Skeletal muscle tissue (tissue), 4 donors: ENCODE measurements around the gene CRISP1. TPM values are rescaled to one million over a fixed set of nuclear protein-coding genes. Genes with fewer than 3 reads are reported as not detected.

Source experiments
- H3K27ac ChIP-seq: one replicate; pipeline ENCODE4 v1.7.0; 2013; ENCODE audit warnings: mild to moderate bottlenecking, low read depth, low read length, inconsistent platforms
- H3K27me3 ChIP-seq, 3 donors: one replicate each; pipeline ENCODE4 v1.7.0; 2013; ENCODE audit warnings: low read length in 3 of 3; ENCODE audit not compliant: control insufficient read depth in 3 of 3, insufficient read depth in 3 of 3
- H3K36me3 ChIP-seq, 3 donors: one replicate each; pipeline ENCODE4 v1.7.0; 2013; ENCODE audit warnings: low read length in 3 of 3; ENCODE audit not compliant: control insufficient read depth in 3 of 3, insufficient read depth in 3 of 3
- H3K4me1 ChIP-seq, 3 donors: one replicate each; pipeline ENCODE4 v1.7.0; 2013; ENCODE audit warnings: low read length in 3 of 3, mild to moderate bottlenecking in 3 of 3; ENCODE audit not compliant: control insufficient read depth in 3 of 3, insufficient read depth in 3 of 3
- H3K4me3 ChIP-seq, 3 donors: one replicate each; pipeline ENCODE4 v1.7.0; 2013; ENCODE audit warnings: low read length in 3 of 3
- H3K9ac ChIP-seq, 3 donors: one replicate each; pipeline ENCODE4 v1.7.0; 2013; ENCODE audit warnings: low read length in 3 of 3, mild to moderate bottlenecking in 3 of 3, moderate library complexity in 2 of 3, low read depth in 1 of 3
- H3K9me3 ChIP-seq, 3 donors: one replicate each; pipeline ENCODE4 v1.7.0; 2013; ENCODE audit warnings: low read length in 3 of 3; ENCODE audit not compliant: control insufficient read depth in 3 of 3
- total RNA-seq: library from RNA; depleted of rRNA; stranded (reverse); fragments of >200 nt; gene quantifications from one replicate; pipeline ENCODE4 v1.2.3, GENCODE V29; 2014
- donor health status: Osteomylitis.

CRISP1 gene, protein sequence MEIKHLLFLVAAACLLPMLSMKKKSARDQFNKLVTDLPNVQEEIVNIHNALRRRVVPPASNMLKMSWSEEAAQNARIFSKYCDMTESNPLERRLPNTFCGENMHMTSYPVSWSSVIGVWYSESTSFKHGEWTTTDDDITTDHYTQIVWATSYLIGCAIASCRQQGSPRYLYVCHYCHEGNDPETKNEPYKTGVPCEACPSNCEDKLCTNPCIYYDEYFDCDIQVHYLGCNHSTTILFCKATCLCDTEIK
- not detected for total RNA-seq

DNA sequence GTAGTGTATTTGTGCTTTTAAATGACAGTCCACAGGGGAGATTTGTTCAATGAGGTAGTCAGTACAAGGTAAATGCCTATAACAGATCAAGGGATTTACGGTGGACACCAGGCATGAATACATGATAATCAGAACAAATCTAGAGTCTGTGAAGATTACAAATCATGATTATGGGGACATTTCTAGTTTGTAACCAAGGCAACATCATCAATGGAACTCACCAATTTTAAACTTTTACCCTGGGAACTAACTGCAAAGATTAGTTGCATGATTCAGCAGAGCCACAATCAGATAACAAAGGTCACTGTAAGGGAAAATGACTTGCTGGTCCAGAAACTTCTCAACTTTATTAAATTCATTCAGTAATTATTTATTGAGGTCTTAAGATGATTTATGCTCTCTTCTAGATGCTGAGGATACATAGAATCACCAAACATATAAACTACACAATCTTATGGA lies at the start of gene CRISP1:
Gene CRISP1 (minus strand): TSS at position 51 of the 459 bp plus-strand sequence. CDS start 9,135 bp downstream, outside the sequence.
- Histone ChIP-seq H3K4me1 (no peaks in the 10 kb centered on the region), H3K9ac (no peak within 1 kb of the TSS), H3K36me3 (no peaks in the 10 kb centered on the region), H3K9me3 (no peaks in the 10 kb centered on the region), H3K27ac (no peak within 1 kb of the TSS), H3K27me3 (no peaks in the 10 kb centered on the region), H3K4me3 (no peak within 1 kb of the TSS)

DNA sequence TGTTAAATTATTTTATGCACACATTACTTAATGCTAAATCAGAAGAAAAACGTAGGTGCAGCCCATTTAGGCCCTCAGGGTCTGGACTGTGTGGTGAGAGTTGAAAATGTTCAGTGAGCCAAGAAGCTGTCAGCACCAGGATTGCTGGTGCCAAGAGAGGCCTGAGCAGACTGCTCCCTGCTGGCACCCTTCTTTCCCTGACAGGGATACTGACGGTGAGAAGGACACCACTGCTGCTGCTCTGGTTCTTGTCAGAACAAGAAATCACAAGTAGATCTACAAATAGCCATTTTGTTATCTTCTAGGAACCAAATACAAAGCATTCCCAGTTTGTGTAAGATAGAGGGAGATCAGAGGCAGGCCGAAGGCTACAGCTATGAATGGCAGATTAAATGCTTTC lies 48.7 kb upstream of the CRISP1 start:
- Histone ChIP-seq H3K4me3 (no peak overlapping the region), H3K9me3 (no peaks in the 10 kb centered on the region), H3K4me1 (peaks cover 0 to 5% (median 0%) of the 10 kb centered on the region in 3 donors), H3K36me3 (no peaks in the 10 kb centered on the region), H3K9ac (no peak overlapping the region), H3K27me3 (no peaks in the 10 kb centered on the region), H3K27ac (no peak overlapping the region)

DNA sequence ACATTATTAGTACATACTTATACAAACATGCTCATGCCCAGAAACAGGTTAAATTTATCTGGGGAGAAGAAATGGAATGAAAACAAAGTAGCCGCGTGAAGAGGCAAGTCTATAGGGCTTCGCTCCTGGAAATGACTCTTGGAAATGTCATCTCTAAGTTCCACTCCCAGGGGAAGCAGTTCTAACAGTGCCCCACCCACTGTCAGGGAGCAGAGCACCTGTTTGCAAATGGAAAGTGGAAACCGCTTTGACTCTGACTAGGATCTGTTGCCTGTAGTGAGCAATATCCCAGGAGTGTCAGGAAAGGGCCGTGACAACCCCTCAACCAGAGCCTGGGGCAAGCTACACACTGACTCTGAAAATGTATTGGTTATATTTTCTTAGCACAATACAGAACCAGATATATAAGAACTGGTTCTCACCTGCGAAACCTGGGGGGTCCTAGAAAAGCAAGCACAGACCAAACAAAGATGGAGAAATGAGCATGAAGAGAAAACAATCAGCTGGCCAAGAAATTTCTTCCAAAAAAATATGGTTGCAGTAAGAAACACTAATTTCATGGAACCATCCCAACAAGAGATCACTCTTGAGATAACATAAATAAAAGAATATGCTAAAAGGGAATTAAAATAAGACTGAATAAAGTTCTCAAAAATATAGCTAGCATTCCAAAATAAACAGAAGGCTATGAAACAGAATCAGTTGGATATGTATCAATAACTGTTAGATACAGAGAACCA lies 47.5 kb upstream of the CRISP1 start:
- Histone ChIP-seq H3K4me3 (no peak overlapping the region), H3K27me3 (no peaks in the 10 kb centered on the region), H3K4me1 (peaks cover 0 to 5% (median 0%) of the 10 kb centered on the region in 3 donors), H3K36me3 (no peaks in the 10 kb centered on the region), H3K27ac (no peak overlapping the region), H3K9ac (no peak overlapping the region), H3K9me3 (no peaks in the 10 kb centered on the region)

- H3K36me3 ChIP-seq: no peaks in the 10 kb centered on the region
- H3K4me1 ChIP-seq: peaks cover 0 to 5% (median 0%) of the 10 kb centered on the region in 3 donors
- no peak overlapping the region for H3K4me3 ChIP-seq
- no peaks in the 10 kb centered on the region for H3K27me3 ChIP-seq
- H3K9ac ChIP-seq: no peak overlapping the region
- no peaks in the 10 kb centered on the region for H3K9me3 ChIP-seq
- no peak overlapping the region for H3K27ac ChIP-seq
Measured at GRCh38 chr6:49912196-49912595, 45.9 kb upstream of the CRISP1 start.

- H3K4me1 ChIP-seq: peaks cover 2 to 12% (median 2%) of the 10 kb centered on the region in 3 donors
- H3K4me3 ChIP-seq: no peak overlapping the region
- no peak overlapping the region for H3K9ac ChIP-seq
- H3K27me3 ChIP-seq: no peaks in the 10 kb centered on the region
- no peaks in the 10 kb centered on the region for H3K9me3 ChIP-seq
- H3K27ac ChIP-seq: no peak overlapping the region
- no peaks in the 10 kb centered on the region for H3K36me3 ChIP-seq
Measured at GRCh38 chr6:49911252-49911651, 44.9 kb upstream of the CRISP1 start.

- no peaks in the 10 kb centered on the region for H3K36me3 ChIP-seq
- no peaks in the 10 kb centered on the region for H3K9me3 ChIP-seq
- H3K9ac ChIP-seq: no peak overlapping the region
- H3K4me1 ChIP-seq: peaks cover 2 to 12% (median 2%) of the 10 kb centered on the region in 3 donors
- H3K27ac ChIP-seq: no peak overlapping the region
- no peak overlapping the region for H3K4me3 ChIP-seq
- no peaks in the 10 kb centered on the region for H3K27me3 ChIP-seq
Measured at GRCh38 chr6:49909563-49909962, 43.2 kb upstream of the CRISP1 start.

DNA sequence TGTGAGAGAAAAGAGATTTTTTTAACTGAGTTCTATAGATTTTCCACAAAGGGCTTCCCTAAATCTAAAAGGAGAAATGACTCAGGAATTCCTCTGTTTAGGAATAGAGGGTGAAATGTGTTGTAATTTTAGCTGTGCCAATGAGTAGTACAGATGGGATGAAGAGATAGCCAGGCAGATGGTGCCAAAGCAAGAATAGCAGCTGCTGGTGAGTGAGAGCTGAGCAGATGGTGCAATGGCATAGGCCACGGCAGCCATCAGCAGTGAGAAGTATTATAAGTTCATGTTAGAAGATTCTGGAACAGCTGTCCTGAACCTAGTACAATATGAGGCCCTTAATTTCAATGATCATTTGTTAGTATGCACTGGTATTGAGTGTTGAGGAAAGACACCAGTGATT lies 40.2 kb upstream of the CRISP1 start:
- H3K36me3 ChIP-seq: no peaks in the 10 kb centered on the region
- H3K27me3 ChIP-seq: no peaks in the 10 kb centered on the region
- peaks cover 2 to 7% (median 2%) of the 10 kb centered on the region in 3 donors for H3K4me1 ChIP-seq
- no peak overlapping the region for H3K9ac ChIP-seq
- no peaks in the 10 kb centered on the region for H3K9me3 ChIP-seq
- no peak overlapping the region for H3K27ac ChIP-seq
- no peak overlapping the region for H3K4me3 ChIP-seq

DNA sequence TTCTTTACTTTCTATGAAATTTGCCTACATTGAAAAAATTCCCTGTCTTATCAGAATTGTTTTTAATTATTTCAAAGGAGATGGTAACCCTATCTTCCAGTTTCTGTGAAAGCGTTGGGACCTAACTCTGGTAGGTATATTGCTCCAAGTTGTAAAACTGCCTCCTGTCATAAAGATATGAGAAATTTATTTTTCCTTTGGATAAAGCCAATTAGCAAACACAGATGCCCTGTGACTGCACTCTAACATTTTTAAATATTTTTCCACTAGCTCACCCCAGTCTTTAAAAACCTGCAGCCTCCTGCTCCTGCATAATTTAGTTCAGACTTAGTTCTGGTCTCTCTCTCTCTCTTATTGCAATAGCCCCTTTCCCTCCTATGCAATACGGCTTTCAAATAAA lies 39.0 kb upstream of the CRISP1 start:
- no peaks in the 10 kb centered on the region for H3K36me3 ChIP-seq
- no peak overlapping the region for H3K9ac ChIP-seq
- H3K4me3 ChIP-seq: no peak overlapping the region
- H3K27me3 ChIP-seq: no peaks in the 10 kb centered on the region
- peaks cover 2 to 7% (median 2%) of the 10 kb centered on the region in 3 donors for H3K4me1 ChIP-seq
- H3K9me3 ChIP-seq: no peaks in the 10 kb centered on the region
- H3K27ac ChIP-seq: no peak overlapping the region

GRCh38 chr6:49902856-49903255 lies 36.5 kb upstream of the CRISP1 start:
- Histone ChIP-seq H3K9me3 (no peaks in the 10 kb centered on the region), H3K36me3 (no peaks in the 10 kb centered on the region), H3K27ac (no peak overlapping the region), H3K4me3 (no peak overlapping the region), H3K27me3 (no peaks in the 10 kb centered on the region), H3K9ac (no peak overlapping the region), H3K4me1 (peaks cover 2 to 7% (median 2%) of the 10 kb centered on the region in 3 donors)

DNA sequence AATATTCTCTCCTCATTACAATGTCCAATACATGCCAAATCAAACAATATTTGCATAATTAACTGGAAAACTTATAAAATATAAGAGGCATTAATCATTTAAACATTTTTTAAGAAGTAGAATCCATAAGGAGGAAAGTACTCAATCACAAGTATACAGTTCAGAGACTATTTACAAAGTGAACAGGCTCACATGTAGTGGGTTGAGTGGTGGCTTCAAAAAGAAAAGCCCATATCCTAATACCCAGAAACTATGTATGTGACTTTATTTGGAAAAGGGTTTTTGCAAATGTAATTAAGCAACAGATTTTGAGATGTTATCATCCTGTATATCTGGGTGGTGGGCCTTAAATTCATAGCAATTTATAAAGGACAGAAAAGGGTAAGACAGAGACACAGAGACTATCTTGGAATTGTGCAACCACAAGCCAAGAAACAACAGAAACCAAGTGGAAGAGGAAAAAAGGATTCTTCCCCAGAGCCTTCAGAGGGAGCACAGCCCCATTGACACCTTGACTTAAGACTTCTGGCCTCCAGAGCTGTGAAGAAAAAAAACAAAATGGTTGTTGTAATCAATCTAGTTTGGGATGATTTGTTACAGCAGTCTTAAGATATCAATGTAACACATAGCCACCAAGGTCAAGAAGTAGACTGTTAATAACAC lies 32.7 kb upstream of the CRISP1 start:
- no peaks in the 10 kb centered on the region for H3K36me3 ChIP-seq
- no peak overlapping the region for H3K4me3 ChIP-seq
- H3K27ac ChIP-seq: no peak overlapping the region
- no peak overlapping the region for H3K9ac ChIP-seq
- H3K9me3 ChIP-seq: no peaks in the 10 kb centered on the region
- H3K27me3 ChIP-seq: no peaks in the 10 kb centered on the region
- no peaks in the 10 kb centered on the region for H3K4me1 ChIP-seq
